Measurements from ENCODE around the gene MUC6. TPM values are rescaled to one million over a fixed set of nuclear protein-coding genes. Genes with fewer than 3 reads are reported as not detected.

Gene MUC6
- total RNA-seq, 1 donor from 2014 or later = not detected

GRCh38 chr11:992577-992976, 43.9 kb downstream of the MUC6 start:
- Mint-ChIP-seq H3K4me1 (peaks cover 14% of the 10 kb centered on the region), H3K27ac (ENCODE audit: unreplicated experiment) (no peak overlapping the region), H3K4me3 (no peak overlapping the region)

DNA sequence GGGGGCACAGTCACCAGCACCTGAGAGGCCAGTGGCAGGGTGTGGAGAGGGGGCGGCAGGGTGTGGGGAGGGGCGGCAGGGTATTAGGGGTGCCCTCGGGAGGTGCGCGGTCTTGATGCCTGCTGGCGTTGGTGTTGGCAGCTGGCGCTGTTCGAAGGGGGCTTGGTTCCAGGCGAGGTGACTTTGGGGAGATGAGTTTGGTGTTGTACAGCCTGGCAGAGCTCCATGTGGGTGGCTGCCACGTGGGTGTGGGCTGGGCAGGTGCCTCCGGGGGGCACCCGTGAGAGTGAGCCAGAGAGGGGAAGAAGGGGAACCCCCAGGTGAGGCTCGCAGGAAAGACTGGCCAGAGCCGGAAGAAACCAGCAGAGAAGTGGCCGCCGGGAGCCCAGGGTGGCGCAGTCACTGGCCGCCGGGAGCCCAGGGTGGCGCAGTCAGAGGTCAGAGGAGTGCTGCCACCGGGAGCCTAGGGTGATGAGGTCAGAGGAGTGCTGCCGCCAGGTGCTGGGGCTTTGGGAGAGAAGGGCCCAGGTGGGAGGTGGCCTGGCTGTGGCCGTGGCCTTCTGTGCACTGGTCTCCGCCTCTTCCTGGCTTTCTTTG, 44.7 kb downstream of the MUC6 start:
- Mint-ChIP-seq H3K9me3 (no peaks in the 10 kb centered on the region), H3K27me3 (ENCODE audit: low read depth) (peaks cover 2% of the 10 kb centered on the region), H3K4me1 (peaks cover 14% of the 10 kb centered on the region), H3K36me3 (ENCODE audit: low read depth) (peaks cover 8% of the 10 kb centered on the region), H3K27ac (ENCODE audit: unreplicated experiment) (no peak overlapping the region), H3K4me3 (no peak overlapping the region)
- TF ChIP-seq CTCF (conservative IDR thresholded peaks at IDR 0.05) = no peak
- DNase-seq (ENCODE audit: low read depth, low spot score) = no peak

More at GRCh38 chr11:992577-992976, 43.9 kb downstream of the MUC6 start:
- no peak for TF ChIP-seq CTCF (conservative IDR thresholded peaks at IDR 0.05)
- no peak for DNase-seq (ENCODE audit: low read depth, low spot score)
- peaks cover 2% of the 10 kb centered on the region for H3K27me3 Mint-ChIP-seq (ENCODE audit: low read depth)
- H3K9me3 Mint-ChIP-seq = no peaks in the 10 kb centered on the region
- H3K36me3 Mint-ChIP-seq (ENCODE audit: low read depth) = peaks cover 8% of the 10 kb centered on the region

- Mint-ChIP-seq H3K4me1 (peaks cover 10% of the 10 kb centered on the region), H3K27me3 (ENCODE audit: low read depth) (peaks cover 2% of the 10 kb centered on the region), H3K4me3 (no peak overlapping the region), H3K36me3 (ENCODE audit: low read depth) (peaks cover 8% of the 10 kb centered on the region), H3K9me3 (no peaks in the 10 kb centered on the region), H3K27ac (ENCODE audit: unreplicated experiment) (no peak overlapping the region)
- no peak for TF ChIP-seq CTCF (conservative IDR thresholded peaks at IDR 0.05)
- no peak for DNase-seq (ENCODE audit: low read depth, low spot score)
Measured at GRCh38 chr11:991034-991433, 45.5 kb downstream of the MUC6 start.

DNA sequence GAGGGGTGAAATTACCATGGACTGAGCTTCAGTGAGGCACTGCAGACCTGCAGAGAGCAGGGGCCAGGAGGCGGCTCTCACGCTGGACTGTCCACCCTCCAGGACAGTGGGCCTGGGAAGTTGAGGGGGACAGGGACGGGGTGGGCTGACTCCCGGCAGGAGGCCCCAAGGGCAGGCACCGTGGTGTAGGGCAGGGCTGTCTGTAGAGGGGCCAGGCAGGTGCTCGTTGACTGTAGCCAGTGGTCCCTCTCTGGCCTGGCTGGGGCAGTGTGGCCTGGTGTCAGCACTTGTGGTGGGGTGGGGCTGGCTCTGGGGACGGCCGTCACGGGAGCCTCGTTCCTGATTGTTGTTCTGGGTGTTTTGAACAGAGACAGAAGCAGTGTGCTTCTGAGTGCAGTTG, 46.4 kb downstream of the MUC6 start:
- Mint-ChIP-seq H3K27ac (ENCODE audit: unreplicated experiment) (no peak overlapping the region), H3K9me3 (no peaks in the 10 kb centered on the region), H3K4me3 (no peak overlapping the region), H3K27me3 (ENCODE audit: low read depth) (peaks cover 1% of the 10 kb centered on the region), H3K36me3 (ENCODE audit: low read depth) (peaks cover 5% of the 10 kb centered on the region), H3K4me1 (peaks cover 2% of the 10 kb centered on the region)
- TF ChIP-seq CTCF (conservative IDR thresholded peaks at IDR 0.05) = no peak
- no peak for DNase-seq (ENCODE audit: low read depth, low spot score)

DNA sequence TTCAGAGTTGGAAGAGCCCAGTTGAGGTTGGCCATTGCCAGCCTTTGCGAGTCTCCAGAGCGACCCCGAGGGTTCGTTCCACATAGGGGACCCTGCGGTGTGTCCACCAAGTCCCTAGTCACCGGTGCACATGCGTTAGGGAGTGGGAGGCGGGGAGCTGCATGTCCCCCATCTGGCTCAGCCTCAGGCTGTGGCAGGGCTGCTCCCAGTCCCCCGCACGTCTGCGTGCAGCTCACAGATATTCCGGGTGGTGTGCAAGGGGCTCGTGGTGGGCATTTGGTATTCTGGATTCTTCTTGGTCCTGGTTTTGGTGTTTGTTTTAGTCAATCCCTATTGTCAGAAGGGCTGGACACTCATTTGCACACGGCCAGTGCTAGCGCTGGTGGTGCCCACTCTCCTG, 48.8 kb downstream of the MUC6 start:
- Mint-ChIP-seq H3K4me3 (no peak overlapping the region), H3K27me3 (ENCODE audit: low read depth) (no peaks in the 10 kb centered on the region), H3K27ac (ENCODE audit: unreplicated experiment) (no peak overlapping the region), H3K9me3 (no peaks in the 10 kb centered on the region), H3K4me1 (no peaks in the 10 kb centered on the region), H3K36me3 (ENCODE audit: low read depth) (peaks cover 5% of the 10 kb centered on the region)
- no peak for DNase-seq (ENCODE audit: low read depth, low spot score)
- no peak for TF ChIP-seq CTCF (conservative IDR thresholded peaks at IDR 0.05)

All from neural crest cell (in vitro differentiated cells).